Myocyte (in vitro differentiated cells): ENCODE data around the gene ANTXR2. TPM values are rescaled to one million over a fixed set of nuclear protein-coding genes. Genes with fewer than 3 reads are reported as not detected.
"Not testable (repeated sequence)": the region's sequence is repeated elsewhere in the genome, so short reads cannot be mapped to it uniquely, and the experiment has no call there.

Source experiments
- DNase-seq: peaks from one replicate; pipeline ENCODE4 v3.0.0-alpha.2; 2012; ENCODE audit warnings: low read depth
- total RNA-seq: library from RNA; depleted of rRNA; stranded (reverse); fragments of >200 nt; gene quantifications from 2 replicates; pipeline ENCODE4 v1.2.3, GENCODE V29; 2014

The ANTXR2 gene
- total RNA-seq, 1 donor from 2014 or later, result 187 TPM

- no peak for DNase-seq
Observed at GRCh38 chr4:80026100-80026499, 46.9 kb downstream of the ANTXR2 start.

GRCh38 chr4:80024335-80024734 lies 48.7 kb downstream of the ANTXR2 start:
- DNase-seq, result no peak

- DNase-seq, result no peak
Observed at GRCh38 chr4:80022282-80022681, 50.7 kb downstream of the ANTXR2 start.

GRCh38 chr4:80017125-80017854 lies 55.7 kb downstream of the ANTXR2 start:
- peak; percentile 66 for DNase-seq

- DNase-seq, result peak; percentile 37
Observed at GRCh38 chr4:80016506-80016905, 56.5 kb downstream of the ANTXR2 start.

GRCh38 chr4:80015407-80016189 lies 57.4 kb downstream of the ANTXR2 start:
- no peak for DNase-seq

GRCh38 chr4:80014531-80014930 lies 58.5 kb downstream of the ANTXR2 start:
- DNase-seq, result no peak

GRCh38 chr4:80012291-80012690 lies 60.7 kb downstream of the ANTXR2 start:
- no peak for DNase-seq

- DNase-seq, result no peak
Observed at GRCh38 chr4:80011636-80012236, 61.3 kb downstream of the ANTXR2 start.

- DNase-seq, result no peak
Observed at GRCh38 chr4:80010316-80010715, 62.7 kb downstream of the ANTXR2 start.

GRCh38 chr4:80009806-80010205 lies 63.2 kb downstream of the ANTXR2 start:
- DNase-seq, result peak; percentile 51

GRCh38 chr4:80008971-80009370 lies 64.1 kb downstream of the ANTXR2 start:
- DNase-seq, result no peak

- no peak for DNase-seq
Observed at GRCh38 chr4:80008351-80008750, 64.7 kb downstream of the ANTXR2 start.

- no peak for DNase-seq
Observed at GRCh38 chr4:80007745-80008149, 65.3 kb downstream of the ANTXR2 start.

- DNase-seq, result no peak
Observed at GRCh38 chr4:80006935-80007744, 65.9 kb downstream of the ANTXR2 start.

- DNase-seq, result no peak
Observed at GRCh38 chr4:80005863-80006262, 67.2 kb downstream of the ANTXR2 start.

- DNase-seq, result no peak
Observed at GRCh38 chr4:80004319-80004718, 68.7 kb downstream of the ANTXR2 start.

- not testable (repeated sequence) for DNase-seq
Observed at GRCh38 chr4:80002559-80002958, 70.5 kb downstream of the ANTXR2 start.

GRCh38 chr4:79999048-79999447 lies 74.0 kb downstream of the ANTXR2 start:
- not testable (repeated sequence) for DNase-seq

GRCh38 chr4:79998201-79998600 lies 74.8 kb downstream of the ANTXR2 start:
- no peak for DNase-seq

- DNase-seq, result no peak
Observed at GRCh38 chr4:79996851-79997250, 76.2 kb downstream of the ANTXR2 start.
